Skin epidermis (tissue), 12 donors: ENCODE results near the gene FGF5.

Experiments used
- H3K27ac ChIP-seq, 21 experiments: fragments of 200-600 bp; sonication (generic) in 11 of 21; one replicate each; pipeline ENCODE4 v1.5.0; 2020; ENCODE audit warnings: mild to moderate bottlenecking in 3 of 21, inconsistent platforms in 2 of 21, moderate library complexity in 2 of 21
- H3K4me3 ChIP-seq, 7 experiments: fragments of 200-600 bp; sonication (generic) in 2 of 7; one replicate each; pipeline ENCODE4 v1.5.0; 2020; ENCODE audit warnings: inconsistent platforms in 2 of 7, mild to moderate bottlenecking in 2 of 7, moderate library complexity in 1 of 7

FGF5 gene

DNA sequence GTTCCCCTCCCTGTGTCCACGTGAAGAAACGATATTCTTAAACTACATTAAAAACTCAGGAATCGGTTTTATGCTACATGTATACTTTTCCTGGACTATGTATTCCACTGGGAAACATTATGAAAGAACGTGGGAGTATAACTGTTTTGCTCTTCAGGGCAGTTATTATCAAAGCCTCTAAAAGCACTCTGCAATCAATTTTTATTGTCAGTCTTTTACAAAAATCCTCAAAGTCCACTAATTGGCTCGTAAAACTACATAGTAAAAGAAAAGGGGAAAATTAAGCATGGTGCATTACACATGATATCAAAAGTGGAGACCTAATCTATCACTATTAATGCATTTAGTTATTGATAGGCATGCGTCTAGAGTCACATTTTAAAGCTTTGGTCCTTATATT is 57.7 kb downstream of the FGF5 start:
- no peak overlapping the region for H3K27ac ChIP-seq
- H3K4me3 ChIP-seq: no peak overlapping the region

- no peak overlapping the region for H3K4me3 ChIP-seq
Observed at GRCh38 chr4:80331693-80332092, 65.2 kb downstream of the FGF5 start.

GRCh38 chr4:80333121-80333520 is 66.7 kb downstream of the FGF5 start:
- Histone ChIP-seq H3K4me3 (no peak overlapping the region), H3K27ac (no peak overlapping the region)

More at GRCh38 chr4:80331693-80332092, 65.2 kb downstream of the FGF5 start:
- no peak overlapping the region for H3K27ac ChIP-seq

DNA sequence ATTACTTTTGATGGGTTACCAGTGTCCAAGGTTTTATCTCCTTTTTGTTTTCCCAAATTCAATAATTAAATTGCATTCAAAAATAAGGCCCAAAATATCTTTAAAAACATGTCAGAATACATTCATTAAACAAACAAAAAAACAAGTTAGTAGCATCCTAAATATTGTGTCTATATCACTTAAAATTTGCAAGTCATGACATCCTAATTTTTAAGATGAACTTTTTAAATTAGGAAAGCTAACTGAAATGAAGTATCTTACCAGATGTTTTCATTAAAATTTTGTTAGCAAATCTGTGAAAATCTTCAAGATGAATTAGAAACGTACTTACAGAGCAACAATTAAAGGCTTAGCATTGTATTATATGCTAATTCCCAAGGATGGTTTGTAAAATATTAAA is 68.1 kb downstream of the FGF5 start:
- no peak overlapping the region for H3K4me3 ChIP-seq
- H3K27ac ChIP-seq: no peak overlapping the region

GRCh38 chr4:80335226-80335553 is 68.7 kb downstream of the FGF5 start:
- no peak overlapping the region for H3K27ac ChIP-seq
- H3K4me3 ChIP-seq: peak overlapping the region; percentile 24 to 49 (median 37)

GRCh38 chr4:80335554-80336358 is 69.3 kb downstream of the FGF5 start, which contains the start of gene CFAP299:
Gene CFAP299, plus strand, starts transcription at chr4:80335730.
- Histone ChIP-seq H3K4me3 (peak within 1 kb of the TSS; percentile 24 to 49 (median 37)), H3K27ac (no peak within 1 kb of the TSS)

GRCh38 chr4:80336582-80336981 is 70.1 kb downstream of the FGF5 start:
- H3K4me3 ChIP-seq: no peak overlapping the region
- no peak overlapping the region for H3K27ac ChIP-seq

DNA sequence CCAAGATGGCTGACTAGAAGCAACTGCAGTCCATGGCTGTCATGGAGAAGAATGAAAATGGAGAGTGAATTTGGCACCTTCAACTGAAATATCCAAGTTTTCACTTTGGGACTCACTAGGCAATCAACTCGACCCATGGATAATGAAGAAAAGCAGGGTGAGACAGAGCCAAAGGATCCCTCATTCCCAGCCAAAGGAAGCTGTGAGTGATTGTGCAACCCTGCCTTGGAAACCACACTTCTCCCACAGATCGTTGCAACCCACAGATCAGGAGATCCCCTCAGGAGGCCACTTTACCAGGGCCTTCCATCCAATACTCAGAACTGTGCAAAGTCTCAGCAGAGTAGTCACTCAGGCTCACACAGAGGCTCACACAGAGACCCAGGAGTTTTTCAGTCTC is 73.6 kb downstream of the FGF5 start:
- H3K4me3 ChIP-seq: no peak overlapping the region

More for the DNA sequence above, 73.6 kb downstream of the FGF5 start:
- no peak overlapping the region for H3K27ac ChIP-seq
